Measurements from ENCODE around the gene SH3RF3.

DNA sequence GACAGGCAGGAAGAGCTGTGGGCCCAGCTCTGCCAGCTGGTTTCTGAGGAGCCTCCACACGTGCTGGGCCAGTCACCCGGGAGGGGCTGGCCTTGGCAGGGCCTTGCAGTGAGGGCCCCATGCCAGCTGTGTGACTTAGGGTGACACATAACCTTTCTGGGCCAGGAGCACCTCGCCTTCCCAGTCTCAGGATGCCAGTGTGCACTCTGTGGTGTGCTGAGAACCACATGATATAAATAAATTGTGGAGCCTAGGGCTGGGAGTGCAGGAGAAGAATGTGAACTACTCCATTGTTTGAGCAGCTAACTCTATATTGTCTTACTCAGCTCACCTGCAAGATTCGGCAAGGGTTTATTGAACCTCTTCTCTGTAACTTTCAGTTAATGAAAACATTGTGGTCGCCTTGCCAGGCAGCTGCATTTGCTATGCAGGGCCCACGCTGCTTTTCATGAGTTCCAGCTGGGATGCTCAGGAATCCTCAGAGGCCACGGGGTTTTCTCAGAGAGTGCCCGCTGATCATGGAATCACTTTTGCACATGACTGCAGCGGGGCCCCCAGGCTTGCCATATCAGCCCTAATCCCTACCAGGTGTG is 222.3 kb downstream of the SH3RF3 start:
- TF ChIP-seq, protein P1, sequence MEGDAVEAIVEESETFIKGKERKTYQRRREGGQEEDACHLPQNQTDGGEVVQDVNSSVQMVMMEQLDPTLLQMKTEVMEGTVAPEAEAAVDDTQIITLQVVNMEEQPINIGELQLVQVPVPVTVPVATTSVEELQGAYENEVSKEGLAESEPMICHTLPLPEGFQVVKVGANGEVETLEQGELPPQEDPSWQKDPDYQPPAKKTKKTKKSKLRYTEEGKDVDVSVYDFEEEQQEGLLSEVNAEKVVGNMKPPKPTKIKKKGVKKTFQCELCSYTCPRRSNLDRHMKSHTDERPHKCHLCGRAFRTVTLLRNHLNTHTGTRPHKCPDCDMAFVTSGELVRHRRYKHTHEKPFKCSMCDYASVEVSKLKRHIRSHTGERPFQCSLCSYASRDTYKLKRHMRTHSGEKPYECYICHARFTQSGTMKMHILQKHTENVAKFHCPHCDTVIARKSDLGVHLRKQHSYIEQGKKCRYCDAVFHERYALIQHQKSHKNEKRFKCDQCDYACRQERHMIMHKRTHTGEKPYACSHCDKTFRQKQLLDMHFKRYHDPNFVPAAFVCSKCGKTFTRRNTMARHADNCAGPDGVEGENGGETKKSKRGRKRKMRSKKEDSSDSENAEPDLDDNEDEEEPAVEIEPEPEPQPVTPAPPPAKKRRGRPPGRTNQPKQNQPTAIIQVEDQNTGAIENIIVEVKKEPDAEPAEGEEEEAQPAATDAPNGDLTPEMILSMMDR (IDR thresholded peaks at IDR 0.05), result no peak
- no peak for TF ChIP-seq EZH2 (IDR thresholded peaks at IDR 0.05)
- TF ChIP-seq EZH2phosphoT487 (IDR thresholded peaks at IDR 0.05), result no peak
